HG03175 (cell line): ENCODE measurements around the gene POLR2B.
"Not testable (repeated sequence)": the region's sequence is repeated elsewhere in the genome, so short reads cannot be mapped to it uniquely, and the experiment has no call there.

Source experiments
- ATAC-seq: cut with Tn5 transposase; IDR thresholded peaks from one replicate; pipeline ENCODE4 v1.9.1; 2021; ENCODE audit warnings: mild to moderate bottlenecking, moderate library complexity; ENCODE audit not compliant: unreplicated experiment

Gene POLR2B

DNA sequence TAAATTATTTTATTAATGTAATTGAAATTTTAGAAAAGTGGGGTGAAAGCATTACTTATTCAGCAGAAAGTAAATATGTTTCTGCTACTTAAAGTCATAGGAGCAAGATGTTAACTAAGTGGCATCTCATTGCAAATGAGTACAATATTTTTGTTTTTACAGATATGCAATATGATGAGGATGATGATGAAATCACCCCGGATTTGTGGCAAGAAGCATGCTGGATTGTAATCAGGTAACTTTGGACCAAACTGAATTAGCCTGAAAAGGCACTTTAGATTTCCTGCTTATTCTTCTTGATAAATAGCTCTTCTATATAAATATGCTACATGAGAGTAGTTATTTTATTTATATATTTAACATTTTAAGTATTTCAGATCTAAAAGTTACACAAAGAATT, 7.5 kb downstream of the POLR2B start:
- ATAC-seq, result no peak

- ATAC-seq, result no peak
These were observed 8.3 kb downstream of the POLR2B start for GRCh38 chr4:56986952-56987351.

GRCh38 chr4:56990109-56990905, 11.6 kb downstream of the POLR2B start:
- no peak for ATAC-seq

GRCh38 chr4:56995525-56995924, 16.8 kb downstream of the POLR2B start:
- no peak for ATAC-seq

DNA sequence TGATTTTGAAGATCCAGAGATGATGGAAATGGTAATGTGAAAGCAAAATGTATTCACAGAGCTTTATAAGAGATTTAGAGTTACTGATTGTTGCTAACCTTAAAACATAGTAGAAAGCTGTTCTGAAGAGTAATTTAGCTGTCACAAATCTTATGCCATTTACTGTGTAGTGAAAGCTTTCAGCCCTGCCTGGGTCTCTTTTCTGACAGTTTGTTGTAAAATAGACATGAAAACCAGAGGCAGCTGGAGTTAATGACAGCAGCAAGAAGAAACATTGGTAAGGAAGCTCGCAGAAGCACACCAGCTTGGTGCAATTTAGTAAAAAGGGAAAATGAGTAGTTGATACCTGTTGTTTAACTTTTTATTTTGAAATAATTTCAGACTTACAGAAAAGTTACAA, 21.1 kb downstream of the POLR2B start:
- ATAC-seq, result no peak

- no peak for ATAC-seq
These were observed 34.9 kb downstream of the POLR2B start for GRCh38 chr4:57013543-57014120.

- ATAC-seq, result no peak
These were observed 40.3 kb downstream of the POLR2B start for GRCh38 chr4:57018980-57019379.

DNA sequence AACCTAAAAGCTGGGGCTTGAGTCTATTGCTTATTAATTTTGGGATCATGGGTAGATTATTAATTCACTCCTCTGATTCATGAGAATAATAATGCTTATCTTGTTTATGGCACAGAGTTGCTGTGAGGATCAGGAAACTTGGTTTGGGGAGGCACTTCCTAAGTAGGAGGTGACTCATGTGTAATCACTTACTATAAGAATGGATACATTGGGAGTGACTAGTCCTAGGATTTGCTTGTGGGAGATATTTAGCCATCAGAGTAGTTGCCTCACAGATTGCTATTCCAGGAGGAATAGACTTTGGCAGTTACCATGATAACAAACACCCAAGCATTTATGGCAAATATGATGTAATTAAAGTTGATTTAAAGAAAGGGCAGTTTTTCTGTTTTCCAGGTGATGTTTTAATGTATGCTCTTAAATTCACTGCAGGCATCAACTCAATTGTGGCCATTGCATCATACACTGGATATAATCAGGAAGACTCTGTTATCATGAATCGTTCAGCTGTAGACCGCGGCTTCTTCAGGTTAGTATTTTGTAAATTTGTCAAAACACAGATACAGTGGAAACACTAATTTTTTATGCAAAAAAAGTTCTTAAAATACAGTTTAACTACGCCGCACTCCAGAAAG, 41.9 kb downstream of the POLR2B start:
- ATAC-seq, result no peak

DNA sequence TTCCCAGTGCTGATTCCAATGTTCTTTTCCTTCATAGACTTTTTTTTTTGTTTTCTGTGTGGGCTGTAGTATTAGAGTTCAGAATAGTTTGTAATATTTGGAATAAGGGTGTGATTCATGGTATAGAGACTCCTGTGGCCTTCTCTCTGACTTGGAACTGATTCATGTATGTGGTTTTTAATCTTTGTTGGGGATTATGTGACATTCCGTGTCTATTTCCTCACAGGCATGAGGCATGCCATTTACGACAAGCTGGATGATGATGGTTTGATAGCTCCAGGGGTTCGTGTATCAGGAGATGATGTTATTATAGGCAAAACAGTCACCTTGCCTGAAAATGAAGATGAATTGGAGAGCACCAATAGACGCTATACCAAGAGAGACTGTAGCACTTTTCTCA, 44.4 kb downstream of the POLR2B start:
- no peak for ATAC-seq

DNA sequence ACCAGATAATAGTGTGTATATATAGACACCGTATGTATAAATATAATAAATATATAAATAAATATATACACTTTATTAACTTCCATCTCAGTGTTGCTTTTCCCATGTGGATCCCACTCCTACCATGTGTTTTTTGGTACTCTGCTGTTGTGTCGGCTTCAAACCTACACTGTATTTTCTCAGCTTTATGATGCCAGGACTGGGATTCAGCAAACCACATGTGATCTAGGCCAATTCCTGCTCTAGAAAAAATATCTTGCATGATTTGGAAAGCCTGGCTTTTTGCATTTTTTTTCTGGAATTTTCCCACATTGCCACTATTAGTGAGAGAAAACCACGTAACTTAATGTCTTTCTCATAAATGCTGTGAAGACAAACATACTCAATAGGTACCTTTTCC, 55.8 kb downstream of the POLR2B start:
- no peak for ATAC-seq

DNA sequence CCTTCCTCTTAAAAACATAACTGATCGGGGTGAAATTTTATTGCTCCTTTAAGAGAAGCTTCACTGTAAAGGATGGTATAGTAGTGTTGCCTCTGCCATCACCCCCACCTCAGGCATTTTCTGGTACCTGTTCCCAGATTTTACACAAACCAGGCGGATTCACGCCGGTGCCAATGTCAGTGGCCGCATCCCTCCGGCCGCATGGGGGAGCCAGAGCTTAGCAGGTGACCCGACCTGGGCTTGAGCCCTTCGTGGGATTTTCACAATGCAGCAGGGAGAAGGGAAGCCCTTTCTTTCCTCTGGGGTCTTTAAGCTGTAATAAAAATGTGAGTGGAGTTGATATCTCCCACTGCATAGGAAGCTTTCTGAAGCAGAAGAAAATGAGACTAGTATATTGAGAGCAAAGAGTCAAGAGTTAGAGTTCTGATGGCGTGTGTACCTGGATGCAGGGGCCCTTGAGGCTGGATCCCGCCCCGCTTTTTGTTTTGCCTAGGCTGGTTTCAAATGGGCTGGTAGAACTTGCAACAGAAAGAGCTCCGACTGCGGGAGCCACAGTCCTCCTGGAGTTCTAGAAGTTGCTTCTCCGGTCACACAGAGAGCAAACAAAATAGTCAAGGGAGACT, 59.4 kb downstream of the POLR2B start:
- peak; percentile 77 for ATAC-seq

GRCh38 chr4:57039345-57039744, 60.6 kb downstream of the POLR2B start:
- ATAC-seq, result no peak

DNA sequence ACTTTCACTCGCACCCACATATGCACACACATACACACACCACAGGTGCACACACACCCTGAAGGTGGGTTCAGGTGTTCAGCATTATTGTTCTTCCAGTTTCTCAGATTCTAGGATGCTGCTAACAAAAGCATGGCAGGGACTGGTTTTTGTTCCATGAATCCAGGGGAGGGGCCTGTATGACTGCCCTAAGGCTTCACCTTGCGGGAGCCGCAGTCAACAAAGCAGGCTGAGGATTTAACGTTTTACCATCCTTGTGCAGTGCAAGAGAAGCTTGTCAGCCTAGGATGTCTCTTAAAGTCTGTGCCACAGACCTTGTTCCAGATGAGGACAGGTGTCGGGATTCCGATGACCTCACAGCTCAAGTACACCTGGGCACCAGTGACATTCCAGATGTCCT, 61.8 kb downstream of the POLR2B start:
- ATAC-seq, result no peak

DNA sequence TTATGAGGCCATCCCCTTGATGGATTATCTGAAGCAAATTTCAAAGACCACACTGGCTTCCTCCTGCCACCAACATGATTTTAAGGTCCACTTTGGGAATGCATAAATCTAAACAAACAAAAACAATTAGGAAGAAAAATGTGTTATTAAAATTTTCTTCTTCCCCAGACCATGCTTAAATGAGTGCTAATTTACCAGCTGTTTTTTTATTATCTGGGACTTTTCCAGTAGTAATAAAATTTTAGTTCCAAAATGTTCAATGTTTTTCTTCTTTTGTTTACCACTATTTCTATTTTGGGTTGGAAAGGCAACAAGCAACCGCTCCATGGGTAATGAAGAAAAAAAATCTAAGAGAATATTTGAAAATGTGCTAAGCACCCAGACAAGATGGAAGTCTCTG, 62.3 kb downstream of the POLR2B start:
- no peak for ATAC-seq

DNA sequence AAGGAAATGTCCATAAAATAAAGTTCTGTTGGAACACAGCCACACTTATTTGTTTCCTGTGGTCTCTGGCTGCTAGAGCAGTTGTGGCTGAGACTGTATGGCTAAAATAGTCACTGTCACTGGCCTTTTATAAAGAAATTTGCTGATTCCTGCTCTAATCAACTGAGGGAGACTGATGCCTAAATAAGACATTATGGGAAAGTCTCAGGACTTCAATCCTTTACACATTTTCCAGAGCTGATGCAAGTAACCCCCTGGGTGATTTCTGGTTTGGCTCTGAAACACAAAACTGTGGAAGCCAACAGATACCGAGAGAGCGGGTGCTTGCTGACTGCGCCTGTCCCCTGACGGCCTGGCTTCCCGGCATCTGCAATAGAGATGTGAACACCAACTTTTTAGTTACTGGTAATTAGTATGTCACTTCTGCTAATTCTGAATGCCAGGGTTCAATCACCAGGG, 64.0 kb downstream of the POLR2B start:
- ATAC-seq, result no peak

DNA sequence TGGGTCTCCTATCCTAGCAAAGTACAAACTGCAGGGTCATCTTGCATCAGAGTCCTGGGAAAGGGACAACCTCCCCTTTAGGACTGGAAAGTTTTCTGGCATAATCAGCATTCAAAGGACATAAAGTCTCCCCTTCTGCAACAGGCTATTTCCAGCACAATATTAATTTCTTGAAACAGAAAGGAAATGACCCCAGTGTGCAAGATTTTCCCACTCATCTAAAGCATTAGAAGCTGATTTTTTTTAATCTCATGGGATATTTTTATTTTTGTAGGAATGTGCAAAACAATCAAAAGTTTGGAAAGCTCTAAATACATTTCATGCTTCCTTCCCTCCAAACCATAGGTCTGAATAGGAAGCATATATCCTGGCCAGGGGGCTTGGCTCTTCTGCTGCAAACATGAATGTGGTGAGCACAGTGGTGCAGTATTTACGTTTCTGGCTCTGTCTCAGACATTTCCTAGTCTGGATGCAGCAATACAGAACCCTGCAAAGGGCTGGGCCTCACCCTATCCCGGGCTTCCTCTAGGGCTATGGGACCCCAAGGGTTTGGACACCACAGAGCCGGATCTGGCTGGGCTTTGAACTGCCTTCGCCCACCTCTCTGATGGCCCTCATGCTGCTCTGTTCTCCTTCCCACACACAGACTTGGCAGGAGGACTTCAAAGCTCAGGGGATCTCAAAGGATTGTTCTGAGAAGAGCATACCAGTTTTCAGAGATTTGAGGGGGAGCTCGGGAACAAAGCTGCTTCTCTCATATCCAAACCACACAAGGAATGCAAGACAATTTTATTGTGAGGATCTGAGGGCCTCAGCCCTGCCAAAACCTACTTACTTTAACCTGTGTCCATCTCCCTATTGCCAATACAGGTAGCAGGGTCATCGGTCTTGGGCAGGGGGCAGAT, 64.9 kb downstream of the POLR2B start:
- ATAC-seq, result no peak

DNA sequence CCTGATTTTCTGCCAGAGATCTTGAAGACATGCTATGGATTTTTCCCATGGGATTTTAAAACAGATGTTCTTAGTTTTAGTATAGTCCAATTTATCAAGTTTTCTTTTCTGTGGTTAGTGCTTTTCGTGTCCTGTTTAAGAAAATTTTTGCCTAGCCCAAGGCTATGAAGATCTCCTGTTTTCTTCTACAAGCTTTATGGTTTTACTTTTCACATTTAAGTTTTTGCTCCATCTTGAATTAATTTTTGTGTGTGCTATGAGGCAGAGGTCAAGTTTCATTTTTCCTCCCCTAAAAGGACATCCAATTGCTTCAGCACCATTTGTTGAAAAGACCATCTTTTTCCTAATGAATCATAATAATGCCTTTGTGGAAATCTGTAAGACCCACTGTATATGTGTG, 65.6 kb downstream of the POLR2B start:
- no peak for ATAC-seq

DNA sequence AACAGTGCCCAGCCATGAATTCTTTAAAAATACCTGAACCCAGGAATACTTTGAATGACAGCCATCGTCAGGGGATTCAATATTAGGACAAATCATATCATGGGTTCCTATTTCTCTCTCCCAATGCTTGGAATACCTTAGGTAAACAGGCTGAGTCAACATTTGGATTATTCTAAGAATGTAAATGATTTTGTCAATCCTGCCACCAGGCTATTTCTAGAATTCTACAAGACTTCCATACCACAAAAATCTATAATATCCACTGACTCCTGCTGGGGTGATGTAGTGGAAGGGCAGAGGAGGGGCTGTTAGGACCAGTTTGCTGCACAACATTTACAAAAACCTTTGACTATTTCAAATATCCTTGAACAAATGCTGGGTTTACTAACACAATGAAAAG, 66.3 kb downstream of the POLR2B start:
- no peak for ATAC-seq

GRCh38 chr4:57047046-57047445, 68.3 kb downstream of the POLR2B start:
- ATAC-seq, result not testable (repeated sequence)

GRCh38 chr4:57048590-57049304, 70.1 kb downstream of the POLR2B start:
- no peak for ATAC-seq
